GM19099 (cell line): ENCODE measurements around the gene TADA2A.

ENCODE experiments used
- POLR2A ChIP-seq: IDR thresholded peaks from 3 replicates; pipeline ENCODE4 v1.6.1; 2011; ENCODE audit warnings: low read depth; ENCODE audit not compliant: insufficient read length; ENCODE audit errors: extremely low read depth

The TADA2A gene

DNA sequence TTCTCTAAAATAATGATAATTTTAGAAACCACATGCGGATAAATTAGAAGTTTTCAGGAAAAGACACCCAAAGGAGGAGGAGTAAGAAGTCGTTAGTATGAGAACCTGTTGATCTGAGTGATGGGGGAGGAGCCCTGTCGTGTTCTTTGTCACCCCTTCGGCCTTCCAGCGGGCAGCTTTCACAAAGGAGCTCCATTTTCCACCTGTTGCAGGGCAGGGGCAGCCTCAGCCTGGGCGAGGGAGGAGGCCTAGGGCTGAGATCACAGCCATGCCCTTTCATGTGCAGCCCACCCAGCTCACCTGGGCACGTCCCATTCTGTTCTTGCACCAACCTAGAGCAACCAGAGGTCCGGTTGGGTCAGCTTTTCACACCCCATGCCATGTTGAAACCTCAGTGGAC is 88.3 kb downstream of the TADA2A start:
- TF ChIP-seq POLR2A, result no peak

GRCh38 chr17:37500378-37500777 is 93.7 kb downstream of the TADA2A start:
- TF ChIP-seq POLR2A, result no peak

DNA sequence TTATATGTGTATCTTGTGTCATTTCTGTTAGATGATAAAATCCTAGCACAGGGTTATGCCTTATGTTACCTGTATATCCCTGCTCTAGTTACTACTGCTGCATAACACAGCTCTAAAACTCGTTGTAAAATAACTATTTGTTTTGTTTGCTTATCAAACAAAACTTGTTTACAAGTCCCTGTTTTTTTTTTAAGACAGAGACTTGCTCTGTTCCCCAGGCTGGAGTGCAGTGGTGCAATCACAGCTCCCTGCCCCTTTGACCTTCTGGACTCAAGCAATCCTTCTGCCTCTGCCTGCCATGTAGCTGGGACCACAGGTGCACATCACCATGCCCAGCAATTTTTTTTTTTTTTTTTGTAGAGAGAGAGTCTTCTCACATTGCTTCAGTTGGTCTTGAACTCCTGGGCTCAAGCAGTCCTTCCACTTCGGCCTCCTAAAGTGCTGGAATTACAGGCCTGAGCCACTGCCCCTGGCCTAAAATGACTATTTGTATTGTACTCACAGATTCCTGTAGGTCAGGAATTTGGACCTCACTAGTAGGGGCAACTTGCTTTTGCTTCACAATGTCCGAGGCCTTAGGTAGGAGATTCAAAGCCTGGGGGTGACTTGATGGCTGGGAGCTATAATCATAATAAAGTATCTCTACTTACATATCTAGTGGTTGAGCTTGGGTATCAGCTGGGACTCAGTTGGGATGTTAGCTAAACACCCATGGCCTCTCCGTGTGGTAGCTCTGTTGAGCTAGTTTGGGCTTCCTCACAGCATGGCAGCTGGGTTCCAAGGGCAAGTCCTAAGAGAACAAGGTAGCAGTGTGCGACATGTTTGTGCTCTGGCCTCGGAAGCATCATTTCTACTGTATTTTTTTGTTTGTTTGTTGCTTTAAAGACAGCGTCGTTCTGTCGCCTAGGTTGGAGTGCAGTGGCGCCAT is 95.6 kb downstream of the TADA2A start:
- TF ChIP-seq POLR2A, result no peak

DNA sequence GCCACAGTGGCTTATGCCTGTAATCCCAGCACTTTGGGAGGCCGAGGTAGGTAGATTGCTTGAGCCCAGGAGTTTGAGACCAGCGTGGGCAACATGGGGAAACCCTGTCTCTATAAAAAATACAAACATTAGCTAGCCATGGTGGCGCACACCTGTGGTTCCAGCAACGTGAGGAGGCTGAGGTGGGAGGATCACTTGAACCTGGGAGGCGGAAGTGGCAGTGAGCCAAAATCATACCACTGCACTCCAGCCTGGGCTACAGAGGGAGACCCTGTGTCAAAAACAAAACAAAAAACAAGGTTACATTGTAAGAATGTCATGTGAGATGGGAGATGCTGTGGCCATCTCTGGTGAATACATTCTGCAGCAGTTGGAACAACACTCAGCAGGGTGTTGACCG is 96.5 kb downstream of the TADA2A start:
- no peak for TF ChIP-seq POLR2A

DNA sequence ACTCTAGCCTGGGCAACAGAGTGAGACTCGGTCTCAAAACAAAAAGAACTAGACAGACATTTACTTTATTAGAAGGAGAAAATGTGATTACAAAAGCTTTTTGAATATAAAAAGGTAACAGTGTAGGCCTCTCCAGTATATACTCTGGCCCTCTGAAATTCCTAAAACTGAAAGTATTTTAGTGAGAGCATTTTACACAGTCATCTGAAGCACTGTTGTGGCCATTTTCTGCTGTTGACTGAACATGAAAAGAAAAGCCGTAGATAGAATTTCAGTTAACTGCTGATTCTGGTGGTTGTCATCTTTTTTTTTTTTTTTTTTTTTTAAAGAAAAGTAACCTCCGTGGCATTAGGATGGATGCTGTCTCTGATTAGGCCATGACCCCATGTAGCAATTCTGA is 98.6 kb downstream of the TADA2A start:
- no peak for TF ChIP-seq POLR2A

GRCh38 chr17:37506678-37507077 is 100.0 kb downstream of the TADA2A start:
- TF ChIP-seq POLR2A, result no peak

DNA sequence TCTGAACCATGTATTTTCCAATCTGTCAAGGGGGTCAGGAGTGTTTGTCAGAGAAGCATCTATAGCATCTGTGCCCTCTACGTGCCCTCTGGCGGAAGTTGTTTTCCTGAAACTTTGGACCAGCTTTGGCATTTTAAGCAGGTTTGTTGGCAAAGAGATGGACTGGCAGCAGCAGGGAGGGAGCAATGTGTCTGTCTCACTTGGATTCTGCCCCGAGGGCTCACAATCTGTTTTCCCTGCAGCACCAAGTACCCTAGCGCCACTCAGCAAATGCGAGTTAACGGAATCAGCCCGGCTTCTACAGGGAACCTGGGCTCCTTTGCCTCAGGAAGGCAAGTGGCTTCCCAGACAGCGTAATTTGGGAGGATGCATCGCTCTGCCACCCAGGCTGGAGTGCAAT is 100.4 kb downstream of the TADA2A start:
- no peak for TF ChIP-seq POLR2A

GRCh38 chr17:37510056-37510455 is 103.4 kb downstream of the TADA2A start:
- no peak for TF ChIP-seq POLR2A

DNA sequence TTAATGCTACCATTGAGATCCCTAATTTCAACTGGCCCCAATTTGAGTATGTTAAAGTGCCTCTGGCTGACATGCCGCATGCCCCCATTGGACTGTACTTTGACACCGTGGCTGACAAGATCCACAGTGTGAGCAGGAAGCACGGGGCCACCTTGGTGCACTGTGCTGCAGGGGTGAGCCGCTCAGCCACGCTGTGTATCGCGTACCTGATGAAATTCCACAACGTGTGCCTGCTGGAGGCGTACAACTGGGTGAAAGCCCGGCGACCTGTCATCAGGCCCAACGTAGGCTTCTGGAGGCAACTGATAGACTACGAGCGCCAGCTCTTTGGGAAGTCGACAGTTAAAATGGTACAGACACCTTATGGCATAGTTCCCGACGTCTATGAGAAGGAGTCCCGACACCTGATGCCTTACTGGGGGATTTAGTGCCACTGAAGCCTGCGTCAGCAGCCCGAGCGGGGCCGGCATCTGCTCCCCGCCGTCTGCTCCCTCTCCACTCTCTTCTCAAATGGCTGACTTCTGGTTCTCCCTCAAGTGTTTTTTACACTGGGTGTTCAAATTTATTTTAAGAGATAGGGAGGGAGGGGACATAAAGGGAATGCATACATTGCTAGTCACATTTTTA is 105.9 kb downstream of the TADA2A start:
- no peak for TF ChIP-seq POLR2A

DNA sequence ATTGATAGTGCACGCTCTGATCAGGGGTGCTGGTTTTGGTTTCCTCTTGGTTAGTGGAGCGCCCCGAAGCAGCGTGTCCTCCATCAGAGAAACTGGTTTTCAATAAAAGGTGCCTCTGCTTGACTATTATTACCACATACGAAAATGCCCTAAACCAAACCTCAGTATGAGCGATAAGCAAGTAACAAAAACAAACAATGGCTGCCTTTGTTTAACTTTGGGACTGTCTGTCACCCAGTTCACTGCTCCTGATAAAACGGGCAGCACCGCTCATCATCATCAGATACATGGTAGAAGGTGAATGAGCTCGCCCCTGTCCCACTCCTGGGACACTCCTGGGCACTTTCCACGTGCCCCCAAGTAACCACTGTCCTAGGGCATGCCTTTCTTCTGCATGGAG is 107.0 kb downstream of the TADA2A start:
- no peak for TF ChIP-seq POLR2A

DNA sequence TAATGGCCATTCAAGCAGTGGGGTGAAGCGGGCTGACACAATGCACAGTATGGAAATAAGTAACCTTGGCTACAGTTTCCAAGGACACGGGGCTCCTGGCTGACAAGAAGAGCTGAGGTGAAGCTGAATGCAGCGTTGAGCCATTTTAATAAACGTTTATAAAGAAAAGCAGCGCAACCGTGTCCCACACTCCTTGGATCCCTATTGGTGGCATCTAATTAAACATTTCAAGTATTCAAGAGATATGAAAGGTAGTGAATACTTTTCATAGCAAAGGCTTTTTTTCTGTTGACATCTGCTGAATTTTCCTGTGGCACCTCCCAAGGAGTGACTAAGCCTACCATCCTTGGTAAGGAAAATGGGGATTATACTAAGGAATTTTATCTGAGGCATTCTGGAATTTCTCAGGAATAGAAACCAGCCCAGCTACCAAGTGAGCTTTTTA is 109.5 kb downstream of the TADA2A start:
- no peak for TF ChIP-seq POLR2A

DNA sequence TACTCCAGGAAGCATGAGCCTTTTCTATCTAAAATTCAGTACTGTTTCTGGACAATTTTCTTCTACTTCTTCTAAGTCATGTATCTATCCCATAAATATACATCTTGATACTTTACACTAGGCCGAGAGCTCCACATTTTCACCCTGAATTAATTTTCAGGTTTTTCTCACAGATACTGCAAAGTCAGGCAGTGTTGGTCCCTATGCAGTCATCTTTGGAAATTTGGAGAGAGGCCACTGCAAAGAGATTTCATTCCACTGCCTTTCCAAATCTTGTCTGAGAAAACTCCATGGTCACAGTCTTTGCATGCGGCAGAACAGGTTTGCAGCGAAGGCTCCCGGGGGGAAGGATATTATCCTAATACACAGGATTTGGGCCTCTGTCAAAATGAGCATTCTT is 111.2 kb downstream of the TADA2A start:
- no peak for TF ChIP-seq POLR2A

DNA sequence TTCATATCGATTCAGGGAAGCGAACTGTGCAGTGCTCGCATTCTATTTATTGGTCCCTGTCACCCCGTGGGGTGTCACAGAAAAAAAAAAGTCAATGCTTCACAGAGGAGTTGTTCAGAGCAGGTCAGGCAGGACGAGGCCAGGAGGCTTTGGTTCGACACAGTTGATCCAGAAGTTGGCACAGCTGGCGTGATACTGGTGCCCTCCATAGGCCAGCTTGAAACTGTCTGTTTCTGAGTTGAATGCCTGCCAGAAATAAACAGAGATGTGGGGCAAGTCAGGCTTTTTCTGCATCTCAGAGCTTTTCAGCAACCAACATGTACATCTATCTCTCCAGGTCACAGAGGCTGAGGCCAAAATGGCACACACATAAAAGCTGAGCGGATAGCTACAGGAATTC is 112.1 kb downstream of the TADA2A start:
- TF ChIP-seq POLR2A, result no peak

DNA sequence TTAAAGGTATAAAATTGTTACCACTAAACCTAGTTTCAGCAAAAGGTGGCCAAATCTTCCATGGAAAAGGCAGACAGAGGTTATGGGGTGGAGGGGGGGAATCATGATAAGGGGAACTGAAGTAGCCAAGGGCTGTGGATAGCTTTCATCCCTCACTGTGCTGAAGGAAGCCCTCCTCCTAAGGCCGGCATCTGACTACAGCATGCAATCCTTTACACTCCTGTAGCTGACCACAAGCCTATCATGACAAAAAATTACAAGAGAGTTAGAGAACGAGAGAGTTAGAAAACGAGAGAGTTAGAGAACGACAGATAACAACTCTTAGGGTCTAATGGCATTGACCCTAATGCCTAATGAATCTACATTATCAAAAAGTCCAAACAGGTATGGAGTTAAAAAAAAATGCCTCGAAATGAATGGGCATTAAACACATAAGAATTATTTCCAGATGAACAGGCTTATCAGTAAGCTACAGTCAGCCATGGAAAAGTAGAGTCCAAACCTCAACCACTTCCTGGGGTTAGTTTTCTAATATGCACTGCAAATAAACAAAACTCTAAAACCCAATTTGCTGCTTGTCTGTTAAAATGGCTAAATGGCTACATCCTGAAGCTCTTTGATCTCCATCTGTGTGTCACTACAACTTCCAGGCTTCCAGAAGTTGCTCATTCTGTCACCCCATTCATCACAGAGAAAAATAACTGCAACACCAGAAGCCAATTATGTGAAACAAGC is 112.7 kb downstream of the TADA2A start:
- TF ChIP-seq POLR2A, result no peak

- no peak for TF ChIP-seq POLR2A
These were observed 113.5 kb downstream of the TADA2A start for GRCh38 chr17:37520174-37520573.
